HG03060 (cell line): ENCODE measurements around the gene OGDHL.

Source experiments
- ATAC-seq: cut with Tn5 transposase; IDR thresholded peaks from one replicate; pipeline ENCODE4 v1.9.1; 2021; ENCODE audit warnings: low read depth, moderate number of reproducible peaks; ENCODE audit not compliant: unreplicated experiment

Gene OGDHL

GRCh38 chr10:49698679-49699078 lies 63.4 kb downstream of the OGDHL start:
- ATAC-seq = no peak

- no peak for ATAC-seq
These were observed 65.8 kb downstream of the OGDHL start for GRCh38 chr10:49696311-49696710.

GRCh38 chr10:49694466-49694865 lies 67.7 kb downstream of the OGDHL start:
- no peak for ATAC-seq

- ATAC-seq = no peak
These were observed 70.5 kb downstream of the OGDHL start for GRCh38 chr10:49691588-49691987.

GRCh38 chr10:49690698-49691356 lies 71.3 kb downstream of the OGDHL start:
- ATAC-seq = no peak

- no peak for ATAC-seq
These were observed 72.1 kb downstream of the OGDHL start for GRCh38 chr10:49689882-49690510.

GRCh38 chr10:49688920-49689319 lies 73.2 kb downstream of the OGDHL start:
- no peak for ATAC-seq

GRCh38 chr10:49688261-49688846 lies 73.8 kb downstream of the OGDHL start:
- ATAC-seq = no peak

GRCh38 chr10:49686651-49687050 lies 75.5 kb downstream of the OGDHL start:
- ATAC-seq = no peak
